ENCODE results near the gene PRSS57.

DNA sequence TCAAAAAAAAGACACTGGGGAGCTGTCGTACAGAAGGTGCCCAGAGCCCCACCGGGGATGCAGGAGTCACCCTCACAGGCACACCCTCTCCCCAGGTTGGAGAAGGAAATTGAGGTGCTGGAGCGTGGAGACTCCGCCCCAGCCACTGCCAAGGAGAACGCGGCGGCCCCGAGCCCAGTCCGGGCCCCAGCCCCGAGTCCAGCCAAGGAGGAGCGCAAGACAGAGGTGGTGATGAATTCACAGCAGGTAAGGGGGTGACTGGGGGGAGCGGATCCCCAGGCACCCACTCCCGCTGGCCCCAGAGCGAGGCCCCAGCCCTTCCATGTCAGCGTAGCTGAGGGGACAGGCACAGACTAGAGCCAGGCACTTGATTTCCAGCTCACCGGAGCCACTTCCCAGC is 35.7 kb upstream of the PRSS57 start:
- TF ChIP-seq POLR2AphosphoS5 (IDR thresholded peaks at IDR 0.05; ENCODE audit: borderline replicate concordance, low read depth, low read length): no peak
- no peak for TF ChIP-seq EZH2 (IDR thresholded peaks at IDR 0.05)
- TF ChIP-seq FOXP2 (optimal IDR thresholded peaks at IDR 0.05; ENCODE audit: control extremely low read depth, extremely low read length, insufficient read depth): no peak
